CD4-positive, alpha-beta memory T cell (primary cell): Measurements from ENCODE around the gene ECI1. TPM values are rescaled to one million over a fixed set of nuclear protein-coding genes. Genes with fewer than 3 reads are reported as not detected.
A peak's percentile ranks its signal among the peaks of the same experiment; 100 is the strongest.
"Not testable (repeated sequence)": the region's sequence is repeated elsewhere in the genome, so short reads cannot be mapped to it uniquely, and the experiment has no call there.

ENCODE experiments used
- CTCF ChIA-PET: fragments of 350-600 bp; sonication (Branson Sonifier 250); formaldehyde crosslinking; loops from one replicate; lab custom pipeline; 2021; ENCODE audit warnings: inconsistent platforms; ENCODE audit not compliant: partially characterized antibody; lab: Charles Lee
- POLR2A ChIA-PET: fragments of 350-600 bp; sonication (Branson Sonifier 250); formaldehyde crosslinking; loops from one replicate; lab custom pipeline; 2021; ENCODE audit not compliant: partially characterized antibody; lab: Charles Lee
- DNase-seq, 5 donors: peaks; one replicate each; pipeline versions ENCODE4 v3.0.0 to v3.0.0-alpha.2; 2020 to 2022; ENCODE audit warnings: mixed read lengths in 1 of 5
- H3K27ac ChIP-seq: one replicate; pipeline ENCODE4 v1.7.0; 2013; ENCODE audit warnings: low read depth, low read length
- H3K27me3 ChIP-seq: 2 replicates; pipeline ENCODE4 v1.7.0; 2013; ENCODE audit warnings: mild to moderate bottlenecking, low read length, moderate library complexity; ENCODE audit not compliant: insufficient read depth
- H3K36me3 ChIP-seq: 2 replicates; pipeline ENCODE4 v1.7.0; 2013; ENCODE audit warnings: mild to moderate bottlenecking, low read length, moderate library complexity; ENCODE audit not compliant: insufficient read depth
- H3K4me1 ChIP-seq: 2 replicates; pipeline ENCODE4 v1.7.0; 2013; ENCODE audit warnings: mild to moderate bottlenecking, low read length, moderate library complexity; ENCODE audit not compliant: insufficient read depth
- H3K4me3 ChIP-seq, 2 donors: one replicate each; pipeline ENCODE4 v1.7.0; 2013; ENCODE audit warnings: low read length in 2 of 2, mild to moderate bottlenecking in 1 of 2
- H3K9me3 ChIP-seq, 2 donors: one replicate each; pipeline ENCODE4 v1.7.0; 2013; ENCODE audit warnings: low read length in 2 of 2, control low read depth in 1 of 2; ENCODE audit not compliant: control insufficient read depth in 1 of 2
- H3K27ac Mint-ChIP-seq, 7 donors: one replicate each; pipeline ENCODE4 v1.8.0; 2020 to 2021; ENCODE audit warnings: mixed read lengths in 7 of 7, mild to moderate bottlenecking in 6 of 7, inconsistent platforms in 3 of 7, moderate library complexity in 3 of 7
- H3K27me3 Mint-ChIP-seq, 2 donors: one replicate each; pipeline ENCODE4 v1.8.0; 2020 to 2021; ENCODE audit warnings: mixed read lengths in 2 of 2
- H3K36me3 Mint-ChIP-seq, 2 donors: one replicate each; pipeline ENCODE4 v1.8.0; 2020 to 2021; ENCODE audit warnings: mixed read lengths in 2 of 2, inconsistent platforms in 1 of 2, mild to moderate bottlenecking in 1 of 2
- H3K4me1 Mint-ChIP-seq, 4 donors: one replicate each; pipeline ENCODE4 v1.8.0; 2020 to 2021; ENCODE audit warnings: mixed read lengths in 4 of 4, mild to moderate bottlenecking in 1 of 4
- H3K4me3 Mint-ChIP-seq, 8 donors: one replicate each; pipeline ENCODE4 v1.8.0; 2020 to 2021; ENCODE audit warnings: mixed read lengths in 8 of 8, mild to moderate bottlenecking in 7 of 8, moderate library complexity in 6 of 8, inconsistent platforms in 3 of 8
- H3K9me3 Mint-ChIP-seq, 8 donors: one replicate each; pipeline ENCODE4 v1.8.0; 2020 to 2021; ENCODE audit warnings: mixed read lengths in 8 of 8, mild to moderate bottlenecking in 5 of 8, inconsistent platforms in 3 of 8, moderate library complexity in 1 of 8
- intact Hi-C: fragments of 100-400 bp; cut with micrococcal nuclease; formaldehyde crosslinking; loops from one replicate; pipeline ENCODE4 v1.15.1; 2023
- polyA plus RNA-seq, 2 donors: library from polyadenylated mRNA; unstranded; fragments of 300-500 nt; fragmentation: Illumina TruSeq; gene quantifications; one replicate each; pipeline ENCODE4 v1.2.3, GENCODE V29; 2021
- total RNA-seq, 2 experiments: library from RNA; stranded (reverse); gene quantifications; one replicate each; pipeline ENCODE4 v1.2.3, GENCODE V29; 2021

The ECI1 gene
- total and polyA plus RNA-seq, 4 experiments from 2014 or later, result 33.0 to 51.1 (median 41.0) TPM

GRCh38 chr16:2266887-2267286 is 15.5 kb upstream of the ECI1 start:
- Mint-ChIP-seq H3K36me3 (peaks cover 11 to 44% of the 10 kb centered on the region in 2 donors), H3K4me1 (peaks cover 25 to 54% (median 39%) of the 10 kb centered on the region in 4 donors), H3K4me3 (peak overlapping the region; percentile 82 to 97 (median 92)), H3K27ac (peak overlapping the region; percentile 84 to 99 (median 95))
- H3K4me1 ChIP-seq, result peaks cover 35% of the 10 kb centered on the region
- POLR2A ChIA-PET, result interaction anchor here (2.9 kb wide), 1 partner anchor 15 kb away, joined by 9 read pairs; the partner anchor contains the start of gene ECI1
- H3K9me3 Mint-ChIP-seq, H3K27me3 ChIP-seq, H3K27me3 Mint-ChIP-seq, CTCF ChIA-PET, H3K9me3 ChIP-seq: not testable (repeated sequence)
- H3K36me3 ChIP-seq, result peaks cover 22% of the 10 kb centered on the region
- H3K4me3 ChIP-seq, result peak overlapping the region; percentile 42 to 99
- peak overlapping the region; percentile 88 for H3K27ac ChIP-seq
- DNase-seq, result peak; percentile 31 to 52 (median 37)
- intact Hi-C loops, result loop anchor here (5.0 to 10.0 kb wide), 3 partner anchors 75 to 655 kb away; partner anchors contain the start of genes ABCA3, ATP6V0C, CRAMP1 and IFT140

- H3K27ac ChIP-seq, H3K4me3 Mint-ChIP-seq, H3K27me3 Mint-ChIP-seq, H3K27me3 ChIP-seq, H3K9me3 Mint-ChIP-seq, H3K4me3 ChIP-seq, DNase-seq, H3K9me3 ChIP-seq: not testable (repeated sequence)
- intact Hi-C loops, result loop anchor here (10.0 kb wide), 1 partner anchor 252 kb away; the partner anchor contains the start of gene ATP6V0C
- Histone ChIP-seq H3K4me1 (peaks cover 22% of the 10 kb centered on the region), H3K36me3 (peaks cover 44% of the 10 kb centered on the region)
- ChIA-PET POLR2A (interaction anchor here (2.1 kb wide), 1 partner anchor 12 kb away, joined by 8 read pairs; the partner anchor contains the start of gene ECI1), CTCF (interaction anchor here (1.6 kb wide), 1 partner anchor 68 kb away, joined by 5 read pairs; no protein-coding TSS in a partner anchor)
- peaks cover 18 to 42% (median 27%) of the 10 kb centered on the region in 4 donors for H3K4me1 Mint-ChIP-seq
- H3K27ac Mint-ChIP-seq, result peak overlapping the region in 1 of 7 donors; percentile 54
- peaks cover 16 to 60% of the 10 kb centered on the region in 2 donors for H3K36me3 Mint-ChIP-seq
Observed at GRCh38 chr16:2263026-2263425, 11.6 kb upstream of the ECI1 start.

- H3K9me3 ChIP-seq, result no peaks in the 10 kb centered on the region
- intact Hi-C loops, result loop anchor here (10.0 kb wide), 1 partner anchor 255 kb away; the partner anchor contains the start of gene ATP6V0C
- Mint-ChIP-seq H3K27ac (no peak overlapping the region), H3K9me3 (no peaks in the 10 kb centered on the region), H3K4me1 (peaks cover 7 to 20% (median 9%) of the 10 kb centered on the region in 4 donors), H3K36me3 (peaks cover 34 to 71% of the 10 kb centered on the region in 2 donors), H3K4me3 (no peak overlapping the region), H3K27me3 (no peaks in the 10 kb centered on the region)
- CTCF ChIA-PET, result interaction anchor here (1.4 kb wide), 1 partner anchor 9 kb away, joined by 4 read pairs; the partner anchor contains the start of gene ECI1
- POLR2A ChIA-PET, result no interaction called here
- H3K27ac ChIP-seq, result no peak overlapping the region
- H3K27me3 ChIP-seq, result no peaks in the 10 kb centered on the region
- H3K4me1 ChIP-seq, result peaks cover 6% of the 10 kb centered on the region
- no peak for DNase-seq
- peaks cover 71% of the 10 kb centered on the region for H3K36me3 ChIP-seq
- no peak overlapping the region for H3K4me3 ChIP-seq
Observed at GRCh38 chr16:2260250-2260649, 8.9 kb upstream of the ECI1 start.

- CTCF ChIA-PET, result interaction anchor here (1.1 kb wide), 1 partner anchor 64 kb away, joined by 7 read pairs; no protein-coding TSS in a partner anchor
- H3K4me3 ChIP-seq, H3K9me3 Mint-ChIP-seq, intact Hi-C loops, POLR2A ChIA-PET, H3K9me3 ChIP-seq, H3K27me3 ChIP-seq, H3K4me1 ChIP-seq, H3K4me1 Mint-ChIP-seq, H3K27ac ChIP-seq, H3K4me3 Mint-ChIP-seq, DNase-seq, H3K27me3 Mint-ChIP-seq: not testable (repeated sequence)
- H3K36me3 ChIP-seq, result peaks cover 74% of the 10 kb centered on the region
- Mint-ChIP-seq H3K36me3 (peaks cover 38 to 72% of the 10 kb centered on the region in 2 donors), H3K27ac (peak overlapping the region in 1 of 7 donors; percentile 41)
Observed at GRCh38 chr16:2258530-2258929, 7.1 kb upstream of the ECI1 start.

- no peaks in the 10 kb centered on the region for H3K9me3 Mint-ChIP-seq
- POLR2A ChIA-PET, result no interaction called here
- H3K4me1 ChIP-seq, result no peaks in the 10 kb centered on the region
Observed at GRCh38 chr16:2257726-2258125, 6.3 kb upstream of the ECI1 start.

GRCh38 chr16:2256531-2257140 is 5.2 kb upstream of the ECI1 start:
- Histone ChIP-seq H3K4me3 (no peak overlapping the region), H3K4me1 (no peaks in the 10 kb centered on the region), H3K27me3 (no peaks in the 10 kb centered on the region), H3K27ac (no peak overlapping the region), H3K9me3 (no peaks in the 10 kb centered on the region), H3K36me3 (peaks cover 56% of the 10 kb centered on the region)
- H3K4me1 Mint-ChIP-seq, result peaks cover 0 to 4% (median 0%) of the 10 kb centered on the region in 4 donors
- H3K9me3 Mint-ChIP-seq, result peaks cover 0 to 2% (median 0%) of the 10 kb centered on the region in 8 donors
- H3K27me3 Mint-ChIP-seq, result no peaks in the 10 kb centered on the region
- ChIA-PET POLR2A (no interaction called here), CTCF (no interaction called here)
- H3K27ac Mint-ChIP-seq, result peak overlapping the region in 5 of 7 donors; percentile 7 to 46 (median 21)
- intact Hi-C loops, result no loop called here
- DNase-seq, result no peak
- H3K4me3 Mint-ChIP-seq, result no peak overlapping the region
- H3K36me3 Mint-ChIP-seq, result peaks cover 34 to 66% of the 10 kb centered on the region in 2 donors

More at GRCh38 chr16:2257726-2258125, 6.3 kb upstream of the ECI1 start:
- peaks cover 0 to 6% (median 0%) of the 10 kb centered on the region in 4 donors for H3K4me1 Mint-ChIP-seq
- H3K4me3 Mint-ChIP-seq, result no peak overlapping the region
- H3K27ac ChIP-seq, result no peak overlapping the region
- H3K27me3 ChIP-seq, result no peaks in the 10 kb centered on the region
- H3K27me3 Mint-ChIP-seq, result no peaks in the 10 kb centered on the region
- no peak overlapping the region for H3K27ac Mint-ChIP-seq
- DNase-seq, result no peak
- intact Hi-C loops, result no loop called here
- peaks cover 43 to 74% of the 10 kb centered on the region in 2 donors for H3K36me3 Mint-ChIP-seq
- CTCF ChIA-PET, result interaction anchor here (1.1 kb wide), 1 partner anchor 63 kb away, joined by 7 read pairs; no protein-coding TSS in a partner anchor
- no peaks in the 10 kb centered on the region for H3K9me3 ChIP-seq
- H3K36me3 ChIP-seq, result peaks cover 67% of the 10 kb centered on the region
- H3K4me3 ChIP-seq, result no peak overlapping the region

GRCh38 chr16:2253293-2253692 is 1.9 kb upstream of the ECI1 start:
- peaks cover 1 to 12% (median 5%) of the 10 kb centered on the region in 4 donors for H3K4me1 Mint-ChIP-seq
- DNase-seq, result no peak
- peak overlapping the region in 2 of 8 donors; percentile 20 to 65 for H3K4me3 Mint-ChIP-seq
- no peak overlapping the region for H3K4me3 ChIP-seq
- H3K9me3 ChIP-seq, result no peaks in the 10 kb centered on the region
- peak overlapping the region in 6 of 7 donors; percentile 54 to 90 (median 73) for H3K27ac Mint-ChIP-seq
- H3K27ac ChIP-seq, result no peak overlapping the region
- no peaks in the 10 kb centered on the region for H3K27me3 Mint-ChIP-seq
- H3K36me3 Mint-ChIP-seq, result peaks cover 28 to 54% of the 10 kb centered on the region in 2 donors
- intact Hi-C loops, result no loop called here
- peaks cover 10% of the 10 kb centered on the region for H3K4me1 ChIP-seq
- H3K9me3 Mint-ChIP-seq, result peaks cover 0 to 4% (median 0%) of the 10 kb centered on the region in 8 donors
- ChIA-PET CTCF (interaction anchor here (1.2 to 1.7 kb wide), 2 partner anchors 9 to 59 kb away, joined by 5 to 6 read pairs; no protein-coding TSS in a partner anchor), POLR2A (interaction anchor here (1.3 to 4.4 kb wide), 4 partner anchors 12 to 98 kb away, joined by 5 to 23 read pairs (median 13); partner anchors contain the start of genes DNASE1L2, MLST8 and TRAF7)
- peaks cover 40% of the 10 kb centered on the region for H3K36me3 ChIP-seq
- H3K27me3 ChIP-seq, result no peaks in the 10 kb centered on the region
